Calu3 (cell line): Measurements from ENCODE around the gene CPD. TPM values are rescaled to one million over a fixed set of nuclear protein-coding genes. Genes with fewer than 3 reads are reported as not detected.

Experiments used
- BruUV-seq: library from RNA; stranded (reverse); fragments of 400-500 nt; replicated peaks from 2 replicates; lab custom pipeline; 2021; lab: Mats Ljungman, UMichigan
- CTCF ChIA-PET: fragments of 300-600 bp; sonication (Branson Sonifier 250); formaldehyde crosslinking; loops from one replicate; lab custom pipeline; 2022; ENCODE audit warnings: antibody characterized with exemption; lab: Charles Lee
- DNase-seq: peaks from one replicate; pipeline ENCODE4 v3.0.0; 2022
- H3K27ac Mint-ChIP-seq: one replicate; pipeline ENCODE4 v1.8.0; 2022; ENCODE audit warnings: mixed read lengths; ENCODE audit not compliant: unreplicated experiment
- H3K27me3 Mint-ChIP-seq: one replicate; pipeline ENCODE4 v1.8.0; 2022; ENCODE audit warnings: mixed read lengths; ENCODE audit not compliant: unreplicated experiment
- H3K36me3 Mint-ChIP-seq: one replicate; pipeline ENCODE4 v1.8.0; 2022; ENCODE audit warnings: mild to moderate bottlenecking, moderate library complexity, mixed read lengths; ENCODE audit not compliant: insufficient read depth, unreplicated experiment
- H3K4me1 Mint-ChIP-seq: one replicate; pipeline ENCODE4 v1.8.0; 2022; ENCODE audit warnings: mild to moderate bottlenecking, low read depth, mixed read lengths; ENCODE audit not compliant: unreplicated experiment
- H3K4me3 Mint-ChIP-seq: one replicate; pipeline ENCODE4 v1.8.0; 2022; ENCODE audit warnings: mild to moderate bottlenecking, low read depth, moderate library complexity, mixed read lengths; ENCODE audit not compliant: unreplicated experiment
- H3K9me3 Mint-ChIP-seq: one replicate; pipeline ENCODE4 v1.8.0; 2022; ENCODE audit warnings: low read depth, mixed read lengths; ENCODE audit not compliant: unreplicated experiment
- intact Hi-C: fragments of 100-400 bp; cut with micrococcal nuclease; formaldehyde crosslinking; loops from one replicate; pipeline ENCODE4 v1.10.0; 2022; ENCODE audit not compliant: unreplicated experiment
- total RNA-seq: library from RNA; stranded (reverse); gene quantifications from 2 replicates; pipeline ENCODE4 v1.2.3, GENCODE V29; 2022
- TF ChIP-seq, protein P1 (sequence below): fragments of 200-600 bp; IDR thresholded peaks from one replicate; pipeline ENCODE4 v1.8.0; 2022; ENCODE audit warnings: antibody characterized with exemption; ENCODE audit not compliant: unreplicated experiment

The CPD gene
- total RNA-seq, 1 experiment from 2014 or later, result 82.9 TPM

DNA sequence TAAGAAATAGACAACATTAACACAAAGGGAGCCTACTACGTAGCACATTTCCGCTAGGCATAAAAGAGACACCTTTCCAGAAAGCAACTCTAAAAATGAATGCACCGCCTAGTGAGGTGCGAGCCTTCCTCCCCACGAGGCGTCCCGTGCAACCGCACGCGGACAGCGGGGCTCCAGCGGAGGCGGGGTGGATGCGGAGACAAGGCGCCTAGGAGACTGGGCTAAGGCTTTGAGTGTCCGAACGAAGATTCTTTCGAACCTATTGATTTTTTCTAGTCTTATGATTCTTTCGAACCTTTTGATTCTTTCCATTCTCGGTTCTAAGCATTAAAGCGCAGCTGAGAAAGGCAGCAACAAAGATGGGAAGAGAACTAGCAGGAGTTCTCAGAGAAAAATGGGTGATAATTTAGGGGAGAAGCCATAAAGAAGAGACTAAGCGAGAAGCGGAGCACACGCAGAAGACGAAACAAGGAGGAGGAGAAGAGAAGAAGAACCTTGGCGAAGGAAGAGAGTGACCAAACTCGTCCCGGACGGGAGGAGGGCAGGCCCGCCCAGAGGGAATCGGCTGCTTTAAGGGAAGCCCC, 394 bp upstream of the CPD start:
- intact Hi-C loops, result no loop called here
- peaks cover 51% of the 10 kb centered on the region for H3K4me1 Mint-ChIP-seq
- no peaks in the 10 kb centered on the region for H3K9me3 Mint-ChIP-seq
- TF ChIP-seq, protein P1, sequence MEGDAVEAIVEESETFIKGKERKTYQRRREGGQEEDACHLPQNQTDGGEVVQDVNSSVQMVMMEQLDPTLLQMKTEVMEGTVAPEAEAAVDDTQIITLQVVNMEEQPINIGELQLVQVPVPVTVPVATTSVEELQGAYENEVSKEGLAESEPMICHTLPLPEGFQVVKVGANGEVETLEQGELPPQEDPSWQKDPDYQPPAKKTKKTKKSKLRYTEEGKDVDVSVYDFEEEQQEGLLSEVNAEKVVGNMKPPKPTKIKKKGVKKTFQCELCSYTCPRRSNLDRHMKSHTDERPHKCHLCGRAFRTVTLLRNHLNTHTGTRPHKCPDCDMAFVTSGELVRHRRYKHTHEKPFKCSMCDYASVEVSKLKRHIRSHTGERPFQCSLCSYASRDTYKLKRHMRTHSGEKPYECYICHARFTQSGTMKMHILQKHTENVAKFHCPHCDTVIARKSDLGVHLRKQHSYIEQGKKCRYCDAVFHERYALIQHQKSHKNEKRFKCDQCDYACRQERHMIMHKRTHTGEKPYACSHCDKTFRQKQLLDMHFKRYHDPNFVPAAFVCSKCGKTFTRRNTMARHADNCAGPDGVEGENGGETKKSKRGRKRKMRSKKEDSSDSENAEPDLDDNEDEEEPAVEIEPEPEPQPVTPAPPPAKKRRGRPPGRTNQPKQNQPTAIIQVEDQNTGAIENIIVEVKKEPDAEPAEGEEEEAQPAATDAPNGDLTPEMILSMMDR, result no peak
- H3K4me3 Mint-ChIP-seq, result peak overlapping the region; percentile 85
- H3K27ac Mint-ChIP-seq, result peak overlapping the region; percentile 94
- H3K27me3 Mint-ChIP-seq, result no peaks in the 10 kb centered on the region
- CTCF ChIA-PET, result interaction anchor here (0.7 kb wide), 1 partner anchor 88 kb away, joined by 3 read pairs; no protein-coding TSS in a partner anchor
- H3K36me3 Mint-ChIP-seq, result peaks cover 27% of the 10 kb centered on the region
- BruUV-seq, result no TSS peak
- DNase-seq, result peak; percentile 29

DNA sequence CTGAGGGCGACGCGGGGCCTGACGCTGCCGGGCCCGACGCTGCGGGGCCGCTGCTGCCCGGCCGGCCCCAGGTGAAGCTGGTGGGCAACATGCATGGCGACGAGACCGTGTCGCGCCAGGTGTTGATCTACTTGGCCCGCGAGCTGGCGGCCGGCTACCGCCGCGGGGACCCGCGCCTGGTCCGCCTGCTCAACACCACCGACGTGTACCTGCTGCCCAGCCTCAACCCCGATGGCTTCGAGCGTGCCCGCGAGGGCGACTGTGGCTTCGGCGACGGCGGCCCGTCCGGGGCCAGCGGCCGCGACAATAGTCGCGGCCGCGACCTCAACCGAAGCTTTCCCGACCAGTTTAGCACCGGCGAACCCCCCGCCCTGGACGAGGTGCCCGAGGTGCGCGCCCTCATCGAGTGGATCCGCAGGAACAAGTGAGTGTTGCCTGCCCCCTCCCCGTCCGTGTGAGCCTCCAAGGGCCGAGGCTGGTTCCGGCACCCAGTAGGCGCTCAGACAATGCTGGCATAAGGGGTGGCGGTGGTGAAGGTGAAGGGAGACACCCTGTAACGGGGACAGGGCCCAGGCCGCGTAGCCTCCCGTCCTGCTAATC, 676 bp downstream of the CPD start:
- H3K9me3 Mint-ChIP-seq, result no peaks in the 10 kb centered on the region
- BruUV-seq, result no TSS peak
- peak; percentile 28 for DNase-seq
- TF ChIP-seq, protein P1, result no peak
- H3K4me1 Mint-ChIP-seq, result peaks cover 51% of the 10 kb centered on the region
- intact Hi-C loops, result no loop called here
- H3K4me3 Mint-ChIP-seq, result peak overlapping the region; percentile 85
- peak overlapping the region; percentile 56 for H3K27ac Mint-ChIP-seq
- H3K27me3 Mint-ChIP-seq, result no peaks in the 10 kb centered on the region
- CTCF ChIA-PET, result no interaction called here
- H3K36me3 Mint-ChIP-seq, result peaks cover 27% of the 10 kb centered on the region

DNA sequence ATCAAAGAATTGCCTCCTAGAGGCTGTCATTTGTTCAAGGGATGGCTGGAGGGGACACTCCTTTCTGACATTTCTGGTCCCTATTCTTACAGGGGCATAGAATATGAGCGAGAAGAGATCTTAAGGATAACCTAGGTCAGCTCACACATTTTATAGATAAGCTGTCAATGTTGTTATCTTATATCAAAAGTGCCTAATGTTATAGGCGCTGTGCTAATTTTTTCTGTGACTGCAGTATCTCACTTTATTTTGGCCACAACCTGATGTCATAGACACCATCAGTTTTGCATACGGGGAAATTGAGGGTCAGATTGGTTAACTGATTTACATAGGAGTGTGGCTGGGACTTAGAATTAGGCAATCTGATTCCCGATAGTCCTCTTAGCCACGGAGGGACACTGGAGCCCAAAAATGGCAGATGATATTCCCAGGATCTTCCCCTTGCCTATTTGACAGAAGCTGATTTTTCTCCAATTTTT, 1.2 kb downstream of the CPD start:
- Mint-ChIP-seq H3K27ac (peak overlapping the region; percentile 56), H3K4me1 (peaks cover 51% of the 10 kb centered on the region), H3K36me3 (peaks cover 29% of the 10 kb centered on the region), H3K27me3 (no peaks in the 10 kb centered on the region), H3K4me3 (peak overlapping the region; percentile 85), H3K9me3 (no peaks in the 10 kb centered on the region)
- CTCF ChIA-PET, result no interaction called here
- no TSS peak for BruUV-seq
- no peak for DNase-seq
- intact Hi-C loops, result loop anchor here (2.0 kb wide), 1 partner anchor 35 kb away; no protein-coding TSS in a partner anchor
- TF ChIP-seq, protein P1, result no peak

DNA sequence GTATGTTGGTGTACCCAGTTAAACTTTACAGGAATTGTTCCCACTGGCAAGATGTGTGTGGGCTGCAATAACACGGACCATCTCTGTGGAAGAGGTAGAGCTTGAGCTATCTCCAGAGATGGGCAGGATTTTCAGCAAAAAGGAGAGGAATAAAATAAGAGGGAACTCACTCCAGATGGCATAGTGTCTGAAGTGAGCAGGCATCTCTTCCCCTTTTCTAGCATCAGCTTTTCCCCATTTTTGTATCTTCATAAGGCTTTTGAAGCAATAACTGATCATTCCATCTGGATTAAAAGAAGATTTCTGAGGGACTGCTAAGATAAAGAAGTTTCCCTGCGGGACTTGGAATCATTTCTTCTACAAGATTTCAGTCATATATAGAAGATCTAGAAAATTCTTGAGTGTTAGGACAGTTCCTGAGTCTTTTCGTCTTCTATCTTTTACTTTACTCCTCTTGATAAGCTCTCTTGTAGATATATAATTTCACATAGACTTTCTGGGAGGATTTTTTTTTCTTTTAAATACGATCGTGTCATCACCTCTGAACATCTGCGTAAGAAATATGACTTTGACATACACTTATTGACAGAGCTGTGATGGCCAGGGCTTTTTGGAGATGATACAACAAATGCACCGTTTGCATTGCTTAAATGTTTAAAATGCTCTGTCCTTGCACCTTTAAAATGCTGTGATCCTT, 2.1 kb downstream of the CPD start:
- Mint-ChIP-seq H3K9me3 (no peaks in the 10 kb centered on the region), H3K4me3 (peak overlapping the region; percentile 85), H3K27ac (no peak overlapping the region), H3K36me3 (peaks cover 37% of the 10 kb centered on the region), H3K4me1 (peaks cover 51% of the 10 kb centered on the region), H3K27me3 (no peaks in the 10 kb centered on the region)
- intact Hi-C loops, result loop anchor here (2.0 kb wide), 1 partner anchor 36 kb away; no protein-coding TSS in a partner anchor
- CTCF ChIA-PET, result no interaction called here
- no TSS peak for BruUV-seq
- DNase-seq, result no peak
- TF ChIP-seq, protein P1, result no peak
